ENCODE data around the gene AQP12A. TPM values are rescaled to one million over a fixed set of nuclear protein-coding genes. Genes with fewer than 3 reads are reported as not detected.
"Not testable (repeated sequence)": the region's sequence is repeated elsewhere in the genome, so short reads cannot be mapped to it uniquely, and the experiment has no call there.

AQP12A gene, protein sequence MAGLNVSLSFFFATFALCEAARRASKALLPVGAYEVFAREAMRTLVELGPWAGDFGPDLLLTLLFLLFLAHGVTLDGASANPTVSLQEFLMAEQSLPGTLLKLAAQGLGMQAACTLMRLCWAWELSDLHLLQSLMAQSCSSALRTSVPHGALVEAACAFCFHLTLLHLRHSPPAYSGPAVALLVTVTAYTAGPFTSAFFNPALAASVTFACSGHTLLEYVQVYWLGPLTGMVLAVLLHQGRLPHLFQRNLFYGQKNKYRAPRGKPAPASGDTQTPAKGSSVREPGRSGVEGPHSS
- not detected for total RNA-seq
- long read RNA-seq: 0 reads

DNA sequence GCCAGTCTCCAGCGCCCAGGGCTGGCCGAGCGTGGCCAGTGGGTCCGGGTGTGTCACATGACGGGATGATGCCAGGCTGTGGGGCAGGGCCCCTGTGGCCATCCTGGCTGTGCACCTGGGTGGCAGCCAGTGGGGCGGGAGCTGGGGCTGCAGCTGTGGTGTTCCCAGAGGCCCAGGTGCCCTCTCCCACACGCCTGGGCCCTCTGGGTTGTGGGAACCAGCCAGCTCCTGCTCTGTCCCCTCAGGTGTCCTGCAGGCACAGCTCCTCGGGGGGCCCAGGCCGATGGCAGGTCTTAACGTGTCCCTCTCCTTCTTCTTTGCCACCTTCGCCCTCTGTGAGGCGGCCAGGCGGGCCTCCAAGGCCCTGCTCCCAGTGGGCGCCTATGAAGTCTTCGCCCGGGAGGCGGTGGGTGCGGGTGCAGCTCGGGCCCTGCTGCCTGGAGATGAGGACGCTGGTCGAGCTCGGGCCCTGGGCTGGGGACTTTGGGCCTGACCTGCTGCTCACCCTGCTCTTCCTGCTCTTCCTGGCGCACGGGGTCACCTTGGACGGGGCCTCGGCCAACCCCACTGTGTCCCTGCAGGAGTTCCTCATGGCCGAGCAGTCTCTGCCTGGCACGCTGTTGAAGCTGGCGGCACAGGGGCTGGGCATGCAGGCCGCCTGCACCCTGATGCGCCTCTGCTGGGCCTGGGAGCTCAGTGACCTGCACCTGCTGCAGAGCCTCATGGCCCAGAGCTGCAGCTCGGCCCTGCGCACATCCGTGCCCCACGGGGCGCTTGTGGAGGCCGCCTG lies at the start of gene AQP12A:
Gene AQP12A (plus strand): TSS at position 236 of the 790 bp plus-strand sequence. CDS start 48 bp downstream, at position 284.
- DNase-seq (ENCODE audit: low spot score); intact Hi-C loops (cut with DNase I): not testable (repeated sequence)

DNA sequence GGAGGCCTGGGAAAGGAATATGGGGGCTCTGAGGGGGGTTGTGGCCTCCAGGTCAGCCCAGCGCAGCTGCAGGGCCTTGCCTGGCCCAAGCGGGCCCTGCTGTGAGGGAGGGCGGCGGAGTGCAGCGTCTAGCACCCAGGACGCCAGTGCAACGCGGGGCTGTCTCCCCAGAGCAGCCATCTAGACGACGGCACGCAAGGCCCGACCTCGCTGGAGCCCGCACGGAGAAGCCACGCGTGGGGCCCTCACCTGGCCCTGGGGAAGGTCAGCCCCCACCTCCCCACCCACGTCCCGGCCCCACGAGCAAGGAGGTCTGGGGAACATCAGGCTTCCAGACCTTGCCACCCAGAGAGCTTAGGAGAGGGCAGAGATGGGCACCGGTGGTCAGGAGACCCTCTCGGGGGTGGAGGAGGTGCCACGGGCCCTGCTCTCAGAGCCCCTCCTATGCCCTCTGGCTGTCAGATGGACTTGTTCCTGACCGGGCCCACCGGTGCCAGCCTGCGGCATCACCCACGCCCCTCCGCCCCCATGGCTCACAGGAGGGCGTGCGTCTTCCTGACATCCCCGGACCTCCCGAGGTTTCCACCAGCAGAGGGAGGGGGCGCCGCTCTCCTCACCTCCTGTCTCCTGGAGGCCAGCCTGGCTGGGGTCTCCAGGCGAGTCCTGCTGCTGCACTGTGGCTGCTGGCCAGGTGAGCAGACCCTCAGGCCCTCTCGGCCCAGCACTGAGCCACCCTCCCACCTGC lies 49.4 kb upstream of the AQP12A start:
- intact Hi-C loops (cut with DNase I): no loop called here
- no peak for DNase-seq (ENCODE audit: low spot score)

DNA sequence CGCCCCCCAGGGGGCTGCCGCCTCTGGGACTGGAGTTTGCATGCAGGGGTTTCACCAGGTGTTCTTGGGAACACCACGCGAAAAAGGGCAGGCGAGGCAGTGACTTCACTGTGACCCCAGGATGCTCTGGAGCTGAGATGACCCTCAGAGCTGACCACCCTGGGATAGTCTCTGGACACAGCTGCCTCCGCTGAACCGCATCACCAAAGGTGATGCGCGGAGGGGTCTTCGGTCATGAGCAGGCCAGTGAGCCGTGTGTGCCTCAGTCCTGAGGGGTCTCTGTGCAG lies 48.9 kb upstream of the AQP12A start:
- intact Hi-C loops (cut with DNase I): no loop called here
- no peak for DNase-seq (ENCODE audit: low spot score)

DNA sequence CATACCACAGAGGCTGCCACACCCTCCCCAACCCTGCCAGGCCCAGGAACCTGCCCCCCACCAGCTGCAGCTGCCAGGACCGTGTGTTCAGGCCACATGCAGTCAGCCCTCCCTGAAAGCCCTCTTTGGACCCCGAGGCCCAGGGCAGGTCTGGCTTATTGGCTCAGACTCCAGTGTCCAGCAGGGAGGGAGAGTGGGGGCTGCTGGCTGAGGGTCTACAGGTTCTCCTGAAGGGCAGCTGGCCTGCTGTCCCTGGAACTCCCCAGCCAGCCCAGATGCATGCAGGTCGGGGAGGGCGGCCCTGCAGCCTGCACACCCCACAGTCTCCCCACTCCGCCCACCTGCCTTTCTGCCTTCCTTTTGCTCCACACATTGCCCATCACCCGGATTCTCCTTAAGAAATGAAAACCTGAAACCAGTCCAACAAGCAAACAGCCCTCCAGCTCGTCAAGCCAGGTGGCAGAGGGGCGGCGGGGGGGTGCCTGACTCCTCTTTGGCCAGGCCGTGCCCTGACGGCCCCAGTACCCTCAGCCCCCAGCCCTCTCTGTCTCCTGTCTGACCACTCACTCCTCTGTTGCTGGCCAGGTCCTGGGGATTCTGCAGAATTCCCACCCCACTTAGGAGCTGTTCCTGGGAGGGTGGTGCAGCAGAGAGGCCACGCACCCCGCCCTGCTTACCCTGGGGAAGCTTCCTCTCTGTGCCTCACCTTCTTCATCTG lies 48.4 kb upstream of the AQP12A start:
- no peak for DNase-seq (ENCODE audit: low spot score)
- intact Hi-C loops (cut with DNase I): no loop called here

DNA sequence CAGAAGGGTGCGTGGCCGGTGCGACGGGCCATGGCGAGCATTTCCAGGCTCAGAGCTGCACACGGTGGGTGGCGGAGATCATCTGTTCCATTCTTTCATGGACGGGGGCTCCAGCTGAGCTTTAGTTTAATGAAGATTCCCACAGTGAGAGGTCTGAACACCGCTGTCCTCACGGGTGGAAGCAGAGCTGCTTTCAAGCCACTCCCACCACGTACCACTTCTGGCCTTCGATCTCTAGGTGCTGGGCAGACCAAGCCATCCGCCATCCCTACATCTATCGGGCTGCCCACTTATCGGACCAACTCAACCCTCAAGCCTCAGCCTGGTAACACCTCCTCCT lies 47.9 kb upstream of the AQP12A start:
- intact Hi-C loops (cut with DNase I): no loop called here
- DNase-seq (ENCODE audit: low spot score): peak; percentile 55

DNA sequence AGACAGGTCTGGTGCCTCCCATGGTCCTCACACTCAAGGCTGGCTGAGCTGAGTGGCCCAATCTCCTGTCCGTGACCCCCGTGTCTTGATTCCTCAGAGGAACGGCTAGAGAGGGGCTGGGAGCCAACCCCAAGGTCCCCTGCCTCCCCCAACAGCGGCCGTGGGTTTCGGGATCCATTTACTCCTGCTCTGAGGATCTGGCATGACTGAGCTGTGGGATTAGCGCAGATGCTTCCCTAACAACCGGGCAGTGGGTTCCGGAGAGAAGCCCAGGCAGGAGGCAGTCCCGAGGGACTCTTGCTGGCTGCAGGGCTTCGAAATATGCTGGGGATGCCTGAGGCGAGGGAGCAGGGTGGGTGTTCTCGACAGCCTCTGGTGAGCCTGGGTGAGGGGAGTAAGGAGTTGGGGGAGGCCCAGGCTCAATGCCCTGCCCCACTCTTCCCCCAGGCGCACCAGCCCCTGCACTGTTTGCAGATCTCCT lies 47.5 kb upstream of the AQP12A start:
- intact Hi-C loops (cut with DNase I): no loop called here
- no peak for DNase-seq (ENCODE audit: low spot score)

DNA sequence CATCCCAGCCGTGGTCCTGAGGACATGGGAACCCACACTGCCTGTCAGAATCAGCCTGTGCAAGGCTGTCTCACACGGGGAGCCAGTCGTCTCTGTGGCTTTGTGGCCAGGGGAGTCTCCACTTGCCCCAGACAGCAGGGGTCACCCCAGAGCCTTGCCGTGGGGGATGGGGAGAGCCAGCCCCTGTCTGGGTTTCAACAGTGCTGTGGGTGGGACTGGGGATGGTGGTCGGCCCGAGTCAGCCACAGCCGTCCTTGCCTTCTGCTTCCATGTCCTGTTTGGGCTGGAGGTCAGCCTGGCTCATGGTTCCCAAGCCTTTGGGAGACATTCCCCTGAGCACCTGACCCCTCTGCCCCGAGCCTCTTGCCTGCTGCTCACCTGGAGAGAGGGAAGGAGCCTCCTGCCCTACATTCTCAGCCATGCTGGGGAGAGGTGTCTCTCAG lies 46.8 kb upstream of the AQP12A start:
- DNase-seq (ENCODE audit: low spot score): peak; percentile 71
- intact Hi-C loops (cut with DNase I): no loop called here

DNA sequence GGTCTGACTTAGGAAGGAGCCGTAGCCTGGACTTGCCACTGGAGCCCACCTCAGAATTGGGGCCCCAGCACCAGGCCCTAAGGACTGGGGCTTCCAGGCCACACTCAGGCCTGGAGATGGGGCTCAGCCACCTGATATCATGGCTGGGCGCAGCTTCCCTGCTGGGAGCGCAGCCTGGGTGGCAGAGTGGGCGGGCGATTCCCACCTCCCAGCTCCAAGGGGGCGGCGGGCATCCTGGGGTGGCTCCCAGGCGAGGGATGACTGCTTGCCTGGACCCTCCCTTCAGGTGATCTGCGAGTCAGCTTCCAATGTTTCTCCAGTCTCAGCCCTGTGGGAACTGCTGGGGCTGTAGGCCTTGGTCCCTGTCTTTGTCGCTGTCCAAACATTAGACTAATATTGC lies 46.3 kb upstream of the AQP12A start:
- DNase-seq (ENCODE audit: low spot score): no peak
- intact Hi-C loops (cut with DNase I): no loop called here

DNA sequence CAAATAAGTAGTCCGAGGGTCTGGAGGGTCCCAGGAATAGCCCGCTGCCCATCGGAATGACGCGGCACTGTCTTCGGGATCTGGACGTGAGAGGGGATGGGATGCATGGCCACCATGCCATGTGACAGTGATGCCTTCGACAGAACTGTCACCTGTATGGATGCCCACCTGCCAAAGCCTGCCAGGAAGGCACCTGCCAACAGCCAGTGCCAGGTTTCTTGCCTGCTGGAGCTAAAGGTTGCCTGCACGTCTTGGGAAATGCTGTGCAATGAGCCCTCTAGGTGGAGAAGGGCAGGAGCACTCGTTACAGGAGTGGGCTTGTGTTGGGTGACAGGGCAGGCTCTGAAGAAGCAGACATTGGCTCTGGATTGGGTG lies 45.9 kb upstream of the AQP12A start:
- intact Hi-C loops (cut with DNase I): no loop called here
- no peak for DNase-seq (ENCODE audit: low spot score)

DNA sequence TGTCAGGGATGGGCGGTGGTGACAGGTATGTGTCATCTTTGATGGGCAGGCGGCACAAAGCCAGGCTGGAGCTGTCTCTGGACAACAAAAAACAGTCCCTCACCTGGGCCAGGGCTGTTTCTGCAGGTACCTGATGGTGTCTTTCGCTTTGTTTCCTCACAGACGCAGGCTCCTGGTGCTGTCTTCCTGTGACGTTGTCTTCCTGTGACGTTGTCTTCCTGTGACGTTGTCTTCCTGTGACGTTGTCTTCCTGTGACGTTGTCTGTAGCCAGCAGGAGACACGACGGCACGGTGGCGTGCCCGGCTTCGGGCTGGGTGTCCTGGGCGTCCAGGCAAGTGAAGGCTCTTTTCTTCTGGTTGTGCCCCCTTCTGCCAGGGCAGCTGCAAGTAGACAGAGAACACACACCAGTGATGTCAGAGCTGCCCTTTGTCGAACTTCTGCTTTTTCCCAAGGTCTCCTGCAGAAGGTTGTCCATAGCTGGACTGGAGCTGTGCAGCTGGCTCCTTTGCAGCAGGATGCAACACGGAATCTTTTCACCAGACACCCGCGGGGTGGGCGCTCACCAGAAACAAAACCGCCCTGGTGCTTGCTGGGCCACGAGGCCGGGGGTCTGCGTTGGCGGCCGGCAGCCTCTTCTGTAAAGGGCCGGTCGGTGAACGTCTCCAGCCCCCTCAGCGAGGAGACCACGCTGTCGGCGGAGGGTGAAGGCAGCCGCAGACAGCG lies 45.3 kb upstream of the AQP12A start:
- intact Hi-C loops (cut with DNase I): no loop called here
- no peak for DNase-seq (ENCODE audit: low spot score)

DNA sequence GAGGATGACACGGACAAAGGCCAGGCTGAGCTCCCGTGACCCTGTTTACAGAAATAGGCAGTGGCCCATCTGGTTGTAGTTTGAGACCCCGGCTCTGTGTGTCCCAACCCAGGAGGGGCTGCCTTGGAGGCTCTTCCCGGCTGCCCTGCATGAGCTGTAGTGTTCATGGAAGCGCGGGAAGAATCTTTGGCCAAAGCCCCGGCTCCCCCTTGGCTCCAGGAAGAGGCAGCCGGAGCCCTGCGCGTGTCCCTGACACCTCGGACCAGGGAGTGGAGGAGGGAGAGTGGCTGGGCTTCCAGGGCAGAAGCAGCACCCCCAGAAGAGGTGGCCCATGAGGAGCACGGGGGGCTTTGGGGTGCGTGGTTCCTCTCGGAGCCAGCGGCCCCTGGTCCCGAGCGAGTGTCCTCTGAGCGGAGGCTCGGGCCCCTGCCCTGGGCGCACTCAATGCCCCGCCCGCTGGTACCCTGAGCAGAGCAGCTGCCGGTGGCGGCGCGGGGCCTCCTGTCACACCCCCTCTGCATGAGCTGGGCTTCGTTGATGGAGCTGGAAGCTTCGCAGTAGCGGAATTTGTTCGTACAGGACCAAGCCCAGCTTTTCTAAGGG lies 44.7 kb upstream of the AQP12A start:
- intact Hi-C loops (cut with DNase I): no loop called here
- DNase-seq (ENCODE audit: low spot score): no peak

DNA sequence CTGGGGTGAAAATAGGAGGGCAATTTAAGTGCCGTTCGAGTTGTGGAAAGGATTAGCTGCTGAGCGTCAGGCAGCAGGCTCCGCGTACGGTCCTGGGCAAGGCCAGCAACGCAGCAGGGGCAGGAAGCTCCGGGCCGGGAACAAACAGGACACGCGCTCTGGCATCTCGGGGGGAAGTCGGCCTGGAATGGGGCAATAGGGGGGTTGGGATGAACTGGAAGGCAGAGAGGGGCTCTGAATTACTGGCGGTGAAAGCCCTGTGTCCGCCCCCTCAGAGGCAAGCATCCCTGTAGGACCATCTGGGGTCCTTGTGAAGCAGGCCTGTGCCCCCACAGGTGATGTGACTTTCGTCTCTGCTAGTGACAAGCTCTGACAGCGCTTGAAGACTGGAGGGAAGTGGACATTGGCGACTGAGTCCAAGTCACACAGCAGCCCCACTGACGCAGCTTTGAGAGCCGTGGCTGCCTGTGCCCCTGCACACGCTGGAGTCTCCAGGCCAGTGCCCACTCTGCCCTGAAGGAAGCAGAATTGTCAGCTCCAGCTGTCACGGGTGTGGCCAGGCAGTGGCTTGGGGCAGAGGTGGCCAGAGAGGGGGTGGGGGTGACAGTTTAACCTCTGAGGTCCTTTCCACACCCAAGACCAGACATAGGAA lies 44.0 kb upstream of the AQP12A start:
- no peak for DNase-seq (ENCODE audit: low spot score)
- intact Hi-C loops (cut with DNase I): no loop called here

DNA sequence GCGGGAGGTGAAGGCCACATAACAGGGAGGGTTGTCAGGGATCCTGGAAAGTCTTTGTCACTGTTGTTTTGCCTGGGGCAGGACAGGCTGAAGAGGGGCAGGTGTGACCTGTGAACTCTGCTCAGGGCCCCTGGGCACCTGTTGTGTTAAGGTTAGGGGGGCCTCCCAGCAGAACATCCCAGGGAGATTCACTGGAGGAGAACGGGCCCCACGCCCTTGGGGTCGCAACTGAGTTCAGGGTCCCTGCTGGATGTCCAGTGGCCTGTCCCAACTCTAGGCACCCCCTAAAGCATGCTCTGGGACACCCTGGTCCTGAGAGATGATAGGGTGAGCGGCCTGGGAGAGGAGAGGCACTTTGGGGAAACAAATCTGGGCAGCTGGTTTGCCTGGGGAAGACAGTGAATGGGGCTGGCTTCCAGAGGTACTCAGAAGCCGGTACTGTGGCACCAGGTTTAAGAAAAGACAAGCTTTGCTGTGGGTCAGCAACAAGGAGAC lies 43.5 kb upstream of the AQP12A start:
- no peak for DNase-seq (ENCODE audit: low spot score)
- intact Hi-C loops (cut with DNase I): no loop called here

DNA sequence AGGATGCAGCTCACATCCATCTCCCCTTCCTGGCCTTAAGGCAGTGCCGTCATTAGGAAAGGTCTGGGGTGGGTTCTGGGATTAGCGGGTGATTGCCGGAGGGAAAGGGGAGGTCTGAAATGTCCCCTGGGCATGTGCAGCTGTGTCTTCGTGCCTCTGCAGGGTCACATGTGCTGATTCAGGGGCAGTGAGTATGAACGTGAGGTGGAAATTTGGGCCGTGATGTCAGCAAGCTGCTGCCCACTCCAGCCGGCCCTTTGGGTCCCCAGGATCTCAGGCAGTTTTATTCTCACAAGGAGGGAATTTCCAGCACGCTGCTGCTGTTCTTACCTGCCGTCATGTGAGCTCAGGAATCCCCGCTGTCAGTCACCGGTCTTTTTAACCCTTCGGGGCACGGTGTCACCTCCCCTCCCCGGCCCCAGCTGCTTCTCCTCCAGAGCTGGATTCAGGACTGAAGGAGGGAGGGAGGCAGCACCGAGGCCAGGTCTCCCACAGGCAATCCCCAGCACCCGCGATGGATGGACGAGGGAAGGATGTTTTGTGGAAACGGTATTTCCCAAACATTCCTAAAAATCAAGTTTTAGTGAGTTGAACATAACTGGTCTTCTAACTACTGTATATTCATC lies 42.9 kb upstream of the AQP12A start:
- intact Hi-C loops (cut with DNase I): no loop called here
- DNase-seq (ENCODE audit: low spot score): no peak

DNA sequence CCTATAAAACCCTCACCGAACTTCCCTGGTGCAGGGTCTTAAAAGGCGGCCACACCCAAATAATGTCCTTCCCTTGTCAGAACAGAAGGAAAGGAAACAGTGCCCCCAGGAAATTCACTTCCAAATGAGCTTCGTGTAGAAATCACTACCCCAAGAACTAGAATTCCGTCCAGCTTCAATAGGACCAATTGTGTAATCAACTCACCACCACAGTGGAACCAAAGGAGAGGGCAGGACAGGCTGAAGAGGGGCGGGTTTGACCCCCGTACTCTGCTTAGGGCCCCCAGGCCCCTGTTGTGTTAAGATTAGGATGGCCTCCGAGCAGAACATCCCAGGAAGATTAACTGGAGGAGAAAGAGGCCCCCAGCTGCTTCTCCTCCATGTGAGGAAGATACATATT lies 42.3 kb upstream of the AQP12A start:
- DNase-seq (ENCODE audit: low spot score): no peak
- intact Hi-C loops (cut with DNase I): no loop called here

DNA sequence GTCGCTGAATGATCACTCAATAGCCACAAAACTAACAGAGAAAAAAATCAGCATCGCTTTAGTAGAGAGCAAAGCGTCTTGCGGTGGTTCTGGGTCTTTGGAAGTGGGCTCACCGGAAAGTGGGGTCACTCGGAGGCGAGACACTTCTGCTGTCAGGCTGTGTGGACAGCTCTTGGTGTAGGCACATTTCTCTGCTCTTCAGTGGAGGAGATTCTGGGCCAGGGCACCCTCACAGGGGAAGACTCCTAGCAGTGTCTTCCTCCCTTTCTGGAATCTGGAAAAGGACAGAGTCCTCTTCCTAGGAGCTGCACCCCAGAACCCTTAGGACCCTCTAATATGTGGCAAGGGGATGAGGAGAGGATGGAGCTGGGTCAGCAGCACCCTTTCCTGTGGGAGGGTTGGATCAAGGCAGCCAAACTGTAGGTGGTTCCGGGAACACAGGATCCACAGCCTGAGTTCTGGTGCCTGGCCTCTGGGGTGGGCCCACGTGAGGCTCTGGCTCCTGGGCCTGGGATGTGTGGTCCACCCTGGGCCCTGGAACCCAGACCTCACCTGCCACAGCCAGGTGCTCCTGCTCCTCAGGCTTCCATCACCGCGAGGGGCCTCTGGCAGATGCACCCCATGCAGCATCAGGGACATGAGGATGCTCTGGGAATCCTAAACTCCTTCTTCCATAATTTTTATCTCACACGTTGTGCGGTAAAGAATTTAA lies 41.3 kb upstream of the AQP12A start:
- intact Hi-C loops (cut with DNase I): no loop called here
- no peak for DNase-seq (ENCODE audit: low spot score)

DNA sequence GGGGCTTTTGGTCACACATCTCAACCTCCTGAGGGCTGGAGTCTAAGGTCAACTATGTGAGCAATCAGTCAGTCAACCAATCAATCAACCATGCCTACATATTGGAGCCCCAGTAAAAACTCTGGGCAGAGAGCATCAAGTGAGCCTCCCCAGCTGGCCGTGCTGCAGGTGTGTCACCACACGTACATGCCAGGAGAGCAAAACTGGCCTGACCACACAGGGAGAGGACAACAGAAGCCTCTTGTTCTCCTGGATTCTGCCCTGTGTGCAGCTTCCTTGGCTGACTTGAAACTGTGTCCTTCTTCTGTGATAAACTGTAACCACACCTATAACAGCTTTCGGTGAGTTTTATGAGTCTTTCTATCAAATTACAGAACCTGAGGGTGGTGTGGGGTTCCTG lies 40.5 kb upstream of the AQP12A start:
- intact Hi-C loops (cut with DNase I): no loop called here

More for the DNA sequence above, 40.5 kb upstream of the AQP12A start:
- no peak for DNase-seq (ENCODE audit: low spot score)

All from cardiac septum (tissue), 1 donor.